GDM1 (cell line): ENCODE results near the gene SYVN1.
"Not testable (repeated sequence)": the region's sequence is repeated elsewhere in the genome, so short reads cannot be mapped to it uniquely, and the experiment has no call there.

Experiments
- DNase-seq: peaks from one replicate; lab custom pipeline; 2025; lab: John Stamatoyannopoulos, UW

SYVN1 gene

DNA sequence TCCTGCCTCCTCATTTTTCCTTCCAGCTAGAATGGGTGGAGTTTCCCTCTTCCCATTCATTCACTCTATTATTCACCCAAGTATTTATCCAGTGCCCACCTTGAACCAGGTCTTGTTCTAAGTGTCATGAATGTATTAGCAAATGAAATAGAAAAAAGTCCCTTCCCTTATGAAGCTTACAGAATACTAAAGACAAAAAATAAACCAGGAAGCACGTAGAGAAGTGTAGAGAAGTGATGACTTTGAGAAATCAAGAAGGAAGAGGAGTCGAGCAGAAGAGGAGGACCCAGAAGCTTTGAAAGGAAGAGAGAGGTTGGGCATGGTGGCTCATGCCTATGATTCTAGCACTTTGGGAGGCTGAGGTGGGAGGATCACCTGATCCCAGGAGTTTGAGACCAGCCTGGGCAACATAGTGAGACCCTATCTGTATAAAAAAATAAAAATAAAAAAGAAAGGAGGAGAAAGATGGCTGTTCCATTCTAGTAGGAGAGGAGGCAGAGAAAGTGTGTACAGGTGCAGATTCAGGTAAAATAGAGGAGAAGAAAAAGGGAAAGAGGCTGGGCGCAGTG lies 17.1 kb upstream of the SYVN1 start:
- no peak for DNase-seq

GRCh38 chr11:65150509-65151299 lies 16.4 kb upstream of the SYVN1 start:
- DNase-seq = peak; percentile 93

DNA sequence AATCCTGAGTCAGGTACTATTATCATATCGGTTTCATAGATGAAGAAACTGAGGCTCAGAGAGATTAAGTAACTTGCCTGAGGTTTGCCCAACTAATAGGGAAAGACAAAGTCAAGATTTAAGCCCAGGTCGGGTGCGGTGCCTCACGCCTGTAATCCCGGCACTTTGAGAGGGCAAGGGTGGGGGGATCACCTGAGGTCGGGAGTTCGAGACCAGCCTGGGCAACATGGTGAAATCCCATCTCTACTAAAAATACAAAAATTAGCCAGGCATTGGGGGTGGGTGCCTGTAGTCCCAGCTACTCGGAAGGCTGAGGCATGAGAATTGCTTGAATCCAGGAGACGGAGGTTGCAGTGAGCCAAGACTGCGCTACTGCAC lies 15.8 kb upstream of the SYVN1 start:
- not testable (repeated sequence) for DNase-seq

DNA sequence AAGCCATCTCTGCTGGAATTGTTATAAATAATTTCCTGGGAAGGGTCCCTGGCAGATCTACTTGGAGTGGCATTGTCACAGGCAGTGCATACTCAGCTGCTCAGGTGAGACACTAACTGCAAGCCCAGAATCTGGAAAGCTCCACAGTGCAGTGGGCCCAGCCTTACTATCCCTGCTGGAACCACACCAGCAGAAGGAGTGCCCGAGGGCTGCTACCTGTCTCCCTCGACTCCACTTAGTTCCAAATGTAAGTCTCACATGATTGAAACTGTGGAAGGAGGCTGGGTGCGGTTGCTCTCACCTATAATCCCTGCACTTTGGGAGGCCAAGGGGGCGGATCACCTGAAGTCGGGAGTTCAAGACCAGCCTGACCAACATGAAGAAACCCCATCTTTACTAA lies 14.3 kb upstream of the SYVN1 start:
- no peak for DNase-seq

- DNase-seq = no peak
These were observed 13.2 kb upstream of the SYVN1 start for GRCh38 chr11:65147352-65148075.

DNA sequence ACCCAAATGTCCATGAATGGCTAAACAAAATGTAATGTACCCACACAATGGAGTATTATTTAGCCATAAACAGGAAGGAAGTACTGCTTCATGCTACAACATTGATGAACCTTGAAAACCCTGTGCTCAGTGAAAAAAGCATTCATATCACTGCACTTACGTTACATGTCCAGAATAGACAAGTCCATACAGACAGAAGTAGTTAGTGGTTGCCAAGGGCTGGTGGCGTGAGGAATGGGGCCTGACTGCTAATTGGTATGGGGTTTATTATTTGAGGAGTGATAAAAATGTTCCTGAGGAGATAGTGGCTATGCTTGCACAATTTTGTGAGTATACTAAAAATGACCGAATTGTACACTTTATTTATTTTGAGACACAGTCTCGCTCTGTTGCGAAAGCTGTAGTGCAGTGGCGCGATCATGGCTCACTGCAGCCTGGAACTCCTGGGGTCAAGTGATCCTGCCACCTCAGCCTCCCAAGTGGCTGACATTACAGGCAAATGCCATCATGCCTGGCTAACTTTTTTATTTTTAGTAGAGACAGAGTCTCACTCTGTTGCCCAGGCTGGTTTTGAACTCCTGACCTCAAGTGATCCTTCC lies 7.7 kb upstream of the SYVN1 start:
- DNase-seq = no peak

DNA sequence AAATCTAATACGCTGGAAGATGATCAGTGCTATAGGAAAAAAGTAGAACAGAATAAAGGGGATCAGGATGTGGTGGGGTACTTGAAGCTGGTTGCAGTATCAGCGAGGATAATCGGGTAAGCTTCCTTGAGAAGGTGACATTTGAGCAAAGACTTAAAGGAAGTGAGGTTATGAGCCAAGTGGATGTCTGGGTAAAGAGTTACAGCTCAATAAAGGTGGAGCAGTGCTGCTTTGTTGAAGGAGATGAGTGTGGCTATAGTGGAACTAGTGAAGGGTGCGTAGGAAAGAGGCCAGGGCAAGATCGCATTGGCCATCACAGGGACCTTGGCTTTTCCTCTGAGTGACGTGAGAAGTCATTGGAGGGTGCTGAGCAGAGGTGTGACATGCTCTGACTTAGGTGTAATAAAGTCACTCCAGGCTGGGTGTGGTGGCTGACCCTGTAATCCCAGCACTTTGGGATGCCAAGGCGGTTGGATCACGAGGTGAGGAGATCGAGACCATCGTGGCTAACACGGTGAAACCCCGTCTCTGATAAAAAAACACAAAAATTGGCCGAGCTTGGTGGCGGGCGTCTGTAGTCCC lies 2.3 kb upstream of the SYVN1 start:
- no peak for DNase-seq

DNA sequence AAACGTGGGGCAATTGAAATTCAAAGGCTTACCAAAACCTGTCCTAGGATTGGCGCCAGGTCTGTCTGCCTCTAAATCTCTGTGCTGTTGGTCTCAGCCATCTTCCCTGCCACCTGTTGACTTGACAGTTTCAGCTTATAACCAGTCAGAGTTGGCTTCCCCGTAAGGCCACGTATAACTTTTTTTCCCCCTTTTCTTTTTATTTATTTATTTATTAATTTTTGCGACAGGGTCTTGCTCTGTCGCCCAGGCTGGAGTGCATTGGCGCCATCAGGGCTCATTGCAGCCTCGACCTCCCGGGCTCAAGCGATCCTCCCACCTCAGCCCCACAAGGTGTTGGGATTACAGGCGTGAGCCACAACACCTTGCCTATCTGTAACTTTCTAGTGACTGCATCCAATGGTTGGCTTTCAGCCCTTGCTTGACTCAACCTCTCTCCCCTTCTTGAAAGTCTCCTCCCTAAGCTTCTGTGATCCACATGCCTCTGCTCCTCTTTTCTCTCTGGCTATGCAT lies 1.4 kb upstream of the SYVN1 start:
- DNase-seq = no peak

DNA sequence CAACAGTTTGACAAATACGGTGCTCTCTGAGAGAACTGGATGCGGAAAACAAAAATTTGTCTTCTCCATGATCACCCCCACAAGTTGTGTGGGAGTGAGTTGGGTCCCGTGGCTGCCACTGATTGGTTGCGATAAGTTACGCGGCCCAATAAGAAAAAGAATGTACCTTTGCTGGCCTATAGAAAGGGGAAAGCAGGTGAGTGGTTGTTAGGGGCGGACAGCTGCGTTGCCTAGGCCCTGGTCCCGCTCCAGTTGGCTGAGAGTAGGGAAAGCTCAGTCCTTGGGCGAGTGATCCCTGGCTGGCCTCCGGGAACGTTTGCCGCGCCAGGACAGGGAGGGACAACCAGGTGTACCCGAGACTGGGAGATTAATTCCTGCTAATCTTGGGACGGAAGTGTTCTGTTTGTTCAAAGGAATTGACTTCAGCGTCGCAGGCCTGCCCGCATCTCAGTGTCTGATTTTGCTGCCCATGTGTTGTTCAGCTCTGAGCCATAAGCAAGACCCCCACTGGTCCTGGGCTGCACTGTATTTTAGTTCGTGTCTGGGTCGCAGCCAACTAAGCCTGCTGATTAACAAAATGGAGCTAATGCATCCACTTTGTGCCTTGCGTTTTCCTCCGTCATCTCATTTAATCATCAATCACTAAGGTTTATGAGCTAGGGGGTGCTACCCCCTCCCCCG lies 773 bp upstream of the SYVN1 start:
- peak; percentile 82 for DNase-seq

DNA sequence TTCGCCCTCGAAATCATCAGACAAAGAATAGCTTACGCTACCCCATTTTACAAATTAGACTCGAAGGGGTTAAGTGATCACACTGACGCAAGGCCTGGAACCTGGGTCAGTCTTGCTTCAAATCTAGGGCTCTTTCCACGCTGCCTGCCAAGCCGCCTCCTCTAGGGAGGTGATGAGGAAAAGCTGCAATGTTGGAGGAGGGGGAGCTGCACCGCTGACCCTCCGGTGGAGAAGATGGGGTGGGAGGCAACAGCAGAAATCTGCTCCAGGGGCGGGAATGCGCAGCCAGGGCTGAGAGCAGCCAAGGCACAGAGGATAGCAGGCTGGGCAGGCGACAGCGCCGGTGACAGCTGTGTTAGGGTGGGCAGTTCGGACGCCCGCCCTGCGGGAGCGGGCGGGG lies 595 bp downstream of the SYVN1 start:
- DNase-seq = no peak

- no peak for DNase-seq
These were observed 1.2 kb downstream of the SYVN1 start for GRCh38 chr11:65132988-65133700.

DNA sequence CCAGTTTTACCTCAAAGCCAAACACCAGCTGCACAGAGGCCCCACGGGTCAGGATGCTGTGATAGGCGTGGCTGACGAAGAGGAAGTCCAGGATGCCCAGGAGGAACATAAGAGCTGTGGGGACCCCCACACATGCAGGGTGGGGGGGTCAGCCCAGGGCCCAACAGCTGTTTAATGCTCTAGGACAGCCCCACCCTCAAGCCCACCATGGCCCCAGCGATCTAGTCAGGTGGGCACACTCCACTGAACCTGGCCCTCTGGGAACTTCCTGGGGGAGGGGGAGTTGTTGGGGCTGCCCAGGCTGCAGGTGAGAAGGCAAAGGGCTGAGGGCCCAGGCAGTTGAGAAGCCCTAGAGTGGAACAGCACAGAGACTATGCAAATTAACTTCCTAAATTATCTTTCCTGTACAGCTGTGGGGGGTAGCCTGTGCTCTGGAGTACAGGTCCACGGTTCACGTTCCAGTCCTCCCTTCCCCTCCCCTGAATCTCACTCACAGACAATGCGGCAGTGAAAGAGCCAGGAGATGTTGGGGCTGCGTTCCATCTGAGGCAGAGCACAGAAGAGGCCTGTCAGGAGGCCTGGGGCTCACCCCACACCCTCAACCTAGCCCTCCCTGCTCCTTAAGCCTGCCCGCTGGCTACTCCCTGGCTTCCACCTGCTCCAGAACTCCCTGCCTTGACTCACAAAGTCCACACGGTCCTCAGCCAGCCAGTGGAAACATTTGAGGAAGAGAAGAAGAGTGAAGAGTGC lies 1.9 kb downstream of the SYVN1 start:
- no peak for DNase-seq

DNA sequence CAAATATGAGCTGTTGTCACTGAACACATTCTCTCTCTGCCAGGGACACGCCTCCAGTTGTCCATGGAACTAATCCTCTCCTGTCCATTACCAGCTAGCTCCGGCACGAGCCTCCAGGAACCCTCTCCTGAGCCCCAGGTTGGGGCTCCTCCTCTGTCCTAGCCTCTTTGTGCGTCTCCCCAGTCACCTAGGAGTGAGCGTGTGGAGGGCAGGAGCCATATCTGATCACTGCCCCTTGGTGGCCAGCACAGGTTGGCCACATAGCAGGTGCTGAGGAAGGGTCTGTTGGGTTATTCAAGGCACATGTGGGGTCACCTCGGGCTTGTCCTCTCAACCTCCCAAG lies 2.5 kb downstream of the SYVN1 start:
- no peak for DNase-seq

- no peak for DNase-seq
These were observed 2.9 kb downstream of the SYVN1 start for GRCh38 chr11:65131417-65131776.

GRCh38 chr11:65130631-65131416 lies 3.5 kb downstream of the SYVN1 start:
- no peak for DNase-seq

- no peak for DNase-seq
These were observed 4.5 kb downstream of the SYVN1 start for GRCh38 chr11:65129649-65130441.

DNA sequence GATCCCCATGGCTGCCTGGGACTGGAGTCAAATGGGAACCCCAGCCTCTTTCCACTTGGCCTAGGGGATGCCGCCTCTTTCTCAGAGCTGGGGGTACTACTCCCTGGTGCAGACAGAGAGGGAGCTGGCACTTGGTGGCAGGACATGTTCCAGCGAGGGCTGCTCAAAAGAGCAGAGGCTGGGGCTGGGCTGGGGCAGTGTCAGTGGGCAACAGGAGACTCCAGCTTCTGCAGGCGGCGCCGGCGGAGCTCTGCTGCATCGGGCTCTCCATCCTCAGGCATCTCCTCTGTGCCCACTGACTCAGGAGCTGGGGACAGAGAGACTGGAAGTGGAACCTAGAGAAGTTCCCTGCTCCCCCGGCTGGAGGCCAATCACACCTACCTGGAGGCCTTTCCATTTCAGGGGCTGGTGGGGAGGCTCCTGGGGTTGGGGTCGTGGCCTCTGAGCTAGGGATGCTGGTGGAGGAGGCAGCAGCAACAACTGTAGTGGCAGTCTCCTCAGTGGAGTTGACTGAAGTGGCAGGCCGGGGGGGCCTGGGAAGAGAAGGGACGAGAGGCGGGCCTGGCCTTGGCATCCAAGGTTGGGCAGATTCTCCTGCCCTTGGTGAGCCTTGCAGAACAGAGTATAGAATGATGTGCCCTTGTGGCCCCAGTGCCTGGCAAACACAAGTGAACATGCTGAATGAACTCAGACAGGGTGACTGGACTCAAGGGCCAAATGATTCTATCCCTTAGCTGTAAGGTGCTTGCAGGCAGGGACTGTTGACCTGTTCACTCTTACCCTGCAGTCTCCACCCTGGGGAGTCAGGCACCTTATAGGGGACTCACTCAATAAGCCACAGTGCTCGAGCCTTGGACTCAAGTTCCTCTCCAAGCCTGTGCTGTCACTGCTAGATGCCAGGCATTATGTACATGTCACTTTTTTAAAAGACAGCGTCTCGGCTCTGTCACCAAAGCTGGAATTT lies 5.9 kb downstream of the SYVN1 start:
- DNase-seq = no peak
